ENCODE measurements around the gene SPECC1L.

The SPECC1L gene

DNA sequence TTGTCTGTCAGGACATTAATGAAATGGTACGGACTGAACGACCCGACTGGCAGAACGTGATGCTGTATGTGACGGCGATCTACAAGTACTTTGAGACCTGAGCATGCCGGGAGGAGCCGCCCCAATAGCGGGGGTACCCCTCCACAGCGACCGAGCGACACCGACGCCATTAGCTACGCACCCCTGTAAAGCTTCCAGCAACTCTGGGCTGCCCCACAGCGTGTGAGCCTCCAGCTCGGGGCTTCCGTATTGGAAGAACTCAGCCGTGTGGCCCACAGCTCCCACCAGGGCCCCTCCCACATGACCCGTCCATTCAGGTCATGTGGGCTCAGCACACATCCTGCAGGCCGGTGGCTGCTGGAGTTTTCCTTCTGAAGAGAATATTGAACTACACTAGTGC lies 143.9 kb downstream of the SPECC1L start:
- DNase-seq (ENCODE audit: low read depth): no peak

DNA sequence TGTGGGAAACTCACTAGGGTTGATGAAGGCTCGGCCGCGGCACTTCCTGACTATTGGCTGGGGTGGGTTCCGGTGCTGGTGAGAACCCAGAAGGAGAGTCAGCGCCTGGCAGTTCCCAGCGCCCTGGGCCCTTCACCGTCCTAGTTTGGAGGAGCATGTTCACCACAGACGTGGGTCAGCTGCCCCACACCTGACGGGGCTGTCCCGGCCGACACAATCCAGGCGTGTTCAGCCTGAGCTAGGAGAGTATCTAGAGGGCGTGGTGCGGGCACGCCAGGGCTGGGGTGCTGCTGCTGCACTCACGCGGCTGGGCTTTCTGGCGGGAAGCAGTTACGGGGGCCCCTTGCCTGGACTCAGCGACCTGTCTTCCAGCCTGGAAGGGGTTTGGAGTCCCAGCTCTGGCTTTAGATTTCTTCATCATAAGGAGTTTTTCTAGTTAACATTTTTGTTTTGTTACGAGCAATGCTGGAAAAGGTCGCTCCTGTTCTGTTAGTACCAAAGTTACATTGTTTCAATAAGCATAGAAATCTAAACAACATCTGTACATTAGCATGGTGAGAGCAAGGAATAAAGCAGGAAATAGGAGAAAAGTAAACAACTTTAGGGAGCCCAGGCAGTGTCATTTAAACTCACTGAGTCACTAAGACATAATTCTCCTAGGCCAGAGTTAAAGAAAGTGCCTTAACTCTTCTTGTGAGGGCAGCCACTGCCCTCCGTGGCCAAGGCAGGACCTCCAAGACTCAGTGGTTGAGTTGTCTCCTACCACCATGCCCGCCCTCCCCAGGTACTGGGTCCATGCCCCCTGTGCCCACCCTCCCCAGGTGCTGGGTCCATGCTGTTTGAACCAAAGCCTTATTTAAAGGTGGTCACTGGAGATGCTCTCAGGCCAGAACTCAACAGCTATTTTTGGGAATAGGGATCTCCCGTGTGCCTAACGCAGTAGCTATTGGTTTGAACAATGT lies 144.6 kb downstream of the SPECC1L start:
- DNase-seq (ENCODE audit: low read depth): no peak

DNA sequence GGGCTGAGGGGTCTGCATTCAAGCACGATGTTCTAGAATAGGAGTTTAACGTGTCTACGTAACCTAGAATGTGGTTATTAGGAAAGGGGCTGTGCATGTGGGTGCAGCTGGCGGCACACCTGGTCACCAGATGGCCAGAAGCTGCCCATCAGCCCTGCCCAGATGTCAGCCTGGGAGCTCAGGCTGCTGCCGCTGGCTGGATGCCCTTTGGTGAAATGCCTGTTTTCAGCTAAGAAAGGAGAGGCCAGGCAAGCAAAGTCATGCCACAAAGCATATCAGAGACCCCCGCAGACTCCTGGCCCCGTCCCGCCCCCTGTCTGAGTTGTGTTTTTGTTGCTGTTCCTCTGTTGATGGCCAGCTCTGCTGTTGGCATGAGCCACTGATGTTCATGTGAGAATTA lies 145.5 kb downstream of the SPECC1L start:
- no peak for DNase-seq (ENCODE audit: low read depth)

DNA sequence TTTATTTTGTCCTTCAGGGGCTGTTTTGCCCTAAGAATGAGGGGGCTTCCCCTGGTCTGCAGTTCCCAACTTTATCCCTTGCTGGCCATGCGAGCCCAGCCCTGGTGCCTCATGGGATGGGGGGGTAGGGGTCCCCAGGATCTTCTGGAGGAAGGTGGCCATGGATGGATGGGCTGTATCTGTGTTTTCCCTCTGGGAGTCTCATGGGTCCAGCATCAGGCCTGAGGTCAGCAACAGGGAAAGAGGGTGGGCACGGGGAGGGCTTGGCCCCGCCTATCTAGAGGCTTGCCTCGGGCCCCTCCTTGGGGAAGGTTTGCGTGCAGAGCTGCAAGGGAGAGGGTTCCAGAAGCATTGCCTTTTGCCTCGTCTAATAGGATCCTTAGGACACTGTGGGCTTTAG lies 146.0 kb downstream of the SPECC1L start:
- DNase-seq (ENCODE audit: low read depth): no peak

DNA sequence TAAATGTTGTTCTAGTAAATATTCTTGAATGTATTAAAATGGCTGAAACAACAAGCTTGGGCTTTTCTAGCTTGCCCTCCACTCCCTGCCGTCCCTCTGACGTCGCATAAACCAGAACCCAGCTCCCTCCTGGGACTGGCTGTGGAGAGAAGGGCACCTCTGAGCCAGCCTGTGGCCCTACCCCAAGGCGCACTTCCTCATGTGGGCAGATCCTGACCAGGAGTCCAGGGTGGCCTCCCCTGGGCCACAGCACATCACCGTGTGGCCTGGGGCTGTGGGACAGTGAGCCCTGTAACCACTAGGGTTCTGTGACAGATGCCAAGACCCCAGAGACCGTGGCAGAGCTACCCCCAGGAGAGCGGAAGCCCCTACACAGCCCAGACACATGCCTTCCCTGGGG lies 146.6 kb downstream of the SPECC1L start:
- no peak for DNase-seq (ENCODE audit: low read depth)

DNA sequence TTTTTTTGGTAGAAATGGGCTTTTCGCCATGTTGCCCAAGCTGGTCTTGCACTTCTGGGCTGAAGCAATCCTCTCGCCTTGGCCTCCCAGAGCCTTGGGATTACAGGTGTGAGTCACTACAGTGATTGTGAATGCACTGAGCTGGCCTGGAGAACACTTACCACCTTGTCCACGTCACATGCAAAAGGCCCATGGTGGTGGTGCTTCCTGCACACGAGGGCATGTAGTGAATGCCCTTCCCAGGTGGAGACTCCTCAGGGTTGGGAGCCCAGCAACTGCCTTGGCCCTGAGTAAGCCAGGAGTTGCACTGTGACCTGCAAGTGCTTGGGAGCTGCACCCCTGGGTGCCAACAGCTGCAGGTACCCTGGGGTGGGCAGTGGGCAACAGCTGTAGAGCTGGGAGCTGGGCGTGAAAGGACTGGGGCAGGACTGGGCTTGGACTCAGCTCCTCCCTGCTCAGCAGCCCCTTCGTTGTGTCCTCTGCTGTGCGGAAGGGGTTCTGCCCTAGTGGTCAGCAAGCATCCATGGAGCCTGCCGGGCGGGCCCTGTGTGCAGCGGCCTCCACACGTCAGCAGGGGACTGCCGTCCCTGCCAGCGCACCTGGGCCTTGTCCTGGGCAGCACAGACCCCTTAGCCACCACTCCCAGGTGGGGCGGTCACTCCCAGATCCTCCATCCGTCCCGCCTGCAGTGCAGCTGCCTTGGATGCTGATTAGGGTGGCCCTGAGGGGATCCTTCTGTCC lies 147.4 kb downstream of the SPECC1L start:
- no peak for DNase-seq (ENCODE audit: low read depth)

DNA sequence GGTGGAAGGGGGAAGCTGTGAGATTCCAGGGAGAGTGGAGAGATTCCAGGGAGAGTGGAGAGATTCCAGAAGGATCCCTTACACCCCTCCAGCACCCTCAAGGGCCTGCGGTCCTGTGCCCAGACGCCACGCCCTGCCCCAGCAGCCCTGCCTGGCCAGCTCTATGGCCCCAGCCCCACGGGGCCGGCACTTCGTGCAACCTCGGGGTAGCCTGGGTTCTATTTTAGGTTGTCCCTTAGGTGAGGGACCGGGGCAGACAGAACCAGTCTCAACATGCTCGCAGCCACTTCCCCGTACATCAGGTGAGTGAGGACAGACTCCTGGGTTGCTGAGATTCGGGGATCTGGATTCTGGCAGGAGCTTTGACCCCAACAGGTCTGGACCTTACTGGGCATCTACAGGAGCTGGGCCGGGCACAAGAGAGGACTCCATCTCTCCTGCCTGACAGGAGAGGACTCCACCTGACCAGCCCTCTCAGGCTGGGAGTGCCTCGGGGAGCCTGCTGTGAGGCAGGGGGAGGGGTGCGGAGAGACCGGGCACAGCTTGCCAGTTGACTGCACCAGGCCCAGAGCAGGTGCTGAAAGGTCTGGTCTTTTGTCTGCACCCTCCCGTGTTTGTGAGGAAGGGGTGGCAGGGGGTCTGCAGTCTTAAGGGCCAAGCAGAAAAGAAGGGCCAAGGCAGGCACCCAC lies 148.3 kb downstream of the SPECC1L start:
- no peak for DNase-seq (ENCODE audit: low read depth)

DNA sequence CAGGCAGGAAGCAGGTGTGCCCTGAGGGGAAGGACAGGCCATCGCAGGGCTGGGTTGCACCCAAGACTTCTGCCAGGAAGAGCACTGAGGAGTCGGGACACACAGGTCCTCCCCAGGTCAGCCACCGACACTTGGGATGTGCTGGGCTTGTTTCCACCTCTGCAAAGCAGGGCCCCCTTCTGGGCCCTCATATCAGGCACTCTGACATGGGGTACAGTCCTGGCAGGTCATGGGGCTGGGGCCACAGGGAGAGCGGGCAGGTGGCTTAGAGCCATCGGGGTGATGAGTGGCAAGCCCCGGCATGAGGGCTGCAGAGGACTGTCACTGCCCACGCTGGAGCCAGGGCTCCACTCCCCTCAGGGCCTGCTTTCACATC lies 148.8 kb downstream of the SPECC1L start:
- DNase-seq (ENCODE audit: low read depth): no peak

DNA sequence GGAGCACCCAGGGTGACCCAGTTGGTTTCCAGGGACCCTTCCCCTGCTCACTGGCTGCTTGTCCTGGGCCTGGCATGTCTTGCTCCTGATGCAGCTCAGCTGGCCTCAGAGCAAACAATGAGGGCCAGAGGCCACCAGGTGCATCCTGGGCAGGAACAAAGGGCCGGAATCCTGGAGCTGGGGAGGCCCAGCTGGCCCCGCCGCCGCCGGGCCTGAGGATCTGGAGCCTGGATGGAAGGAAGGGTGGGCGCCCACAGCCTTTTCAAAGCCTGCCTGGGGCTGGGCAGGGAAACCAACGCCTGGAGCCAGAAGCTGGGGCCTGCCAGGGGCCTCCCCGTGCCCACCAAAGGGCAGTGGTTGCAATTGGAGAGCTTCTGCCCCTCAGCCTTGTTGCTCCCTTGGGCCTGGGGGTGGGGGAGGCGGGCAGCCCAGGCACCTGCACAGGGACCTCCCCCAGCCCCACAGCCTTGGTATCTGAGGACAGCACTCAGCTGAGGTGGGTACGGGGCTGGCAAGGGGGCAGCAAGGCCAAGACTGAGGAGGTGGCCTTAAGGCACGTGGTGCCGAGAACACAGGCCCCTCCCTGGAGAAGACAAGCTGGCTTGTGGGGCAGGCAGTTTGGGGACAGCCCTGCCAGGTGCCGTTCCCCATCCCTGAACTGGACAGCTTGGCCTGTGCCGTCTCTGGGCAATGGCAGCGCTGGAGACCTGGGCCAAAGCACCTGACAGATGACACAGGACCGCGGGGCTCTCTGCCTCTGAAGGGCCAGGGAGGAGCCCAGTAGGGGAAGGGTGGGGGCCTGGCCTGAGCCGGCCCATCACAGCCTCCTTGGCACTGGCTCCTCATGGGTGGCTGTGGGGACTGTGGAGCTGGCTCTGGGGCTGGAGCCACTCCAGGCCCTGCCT lies 149.7 kb downstream of the SPECC1L start:
- no peak for DNase-seq (ENCODE audit: low read depth)

DNA sequence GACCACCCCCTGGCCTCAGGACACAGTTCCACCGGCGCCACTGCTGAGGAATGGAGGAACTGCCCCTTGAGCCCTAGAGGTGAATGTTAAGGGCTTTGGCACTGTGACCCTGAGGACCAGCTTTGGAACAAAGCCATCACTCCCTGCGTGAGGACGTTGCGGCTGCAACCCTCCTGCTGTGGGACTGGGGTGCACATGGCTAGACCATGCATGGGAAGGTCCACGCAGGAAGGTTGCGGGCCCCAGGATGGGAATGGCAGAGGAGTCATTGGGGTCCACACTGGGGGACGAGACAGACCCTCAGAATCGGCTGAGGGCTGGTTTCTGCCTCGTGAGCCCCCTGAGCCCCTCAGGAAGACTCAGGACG lies 150.3 kb downstream of the SPECC1L start:
- DNase-seq (ENCODE audit: low read depth): no peak

DNA sequence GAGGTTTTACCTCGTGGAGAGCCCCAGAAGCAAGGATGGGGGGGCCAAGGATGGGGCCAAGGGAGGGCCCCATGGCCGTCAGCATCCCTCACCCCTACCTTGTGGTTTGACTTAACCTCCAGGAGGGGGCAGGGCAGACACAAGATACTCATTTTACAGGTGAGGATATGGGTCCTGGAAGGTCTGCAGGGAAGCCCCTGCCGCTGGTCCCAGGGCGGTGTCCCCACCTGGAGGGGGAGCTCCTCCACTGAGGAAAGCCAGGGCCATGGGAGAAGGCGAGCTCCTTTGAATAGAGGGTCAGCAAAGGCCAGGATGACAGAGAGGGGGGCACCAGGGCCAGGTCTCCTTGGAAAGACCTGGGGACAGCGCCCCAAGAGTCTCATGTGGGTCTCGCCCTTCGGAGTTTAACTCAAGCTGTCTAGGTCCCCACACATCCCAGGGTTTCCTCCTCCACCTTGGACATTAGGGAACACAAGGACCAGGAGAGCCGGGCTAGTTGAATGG lies 150.8 kb downstream of the SPECC1L start:
- no peak for DNase-seq (ENCODE audit: low read depth)

DNA sequence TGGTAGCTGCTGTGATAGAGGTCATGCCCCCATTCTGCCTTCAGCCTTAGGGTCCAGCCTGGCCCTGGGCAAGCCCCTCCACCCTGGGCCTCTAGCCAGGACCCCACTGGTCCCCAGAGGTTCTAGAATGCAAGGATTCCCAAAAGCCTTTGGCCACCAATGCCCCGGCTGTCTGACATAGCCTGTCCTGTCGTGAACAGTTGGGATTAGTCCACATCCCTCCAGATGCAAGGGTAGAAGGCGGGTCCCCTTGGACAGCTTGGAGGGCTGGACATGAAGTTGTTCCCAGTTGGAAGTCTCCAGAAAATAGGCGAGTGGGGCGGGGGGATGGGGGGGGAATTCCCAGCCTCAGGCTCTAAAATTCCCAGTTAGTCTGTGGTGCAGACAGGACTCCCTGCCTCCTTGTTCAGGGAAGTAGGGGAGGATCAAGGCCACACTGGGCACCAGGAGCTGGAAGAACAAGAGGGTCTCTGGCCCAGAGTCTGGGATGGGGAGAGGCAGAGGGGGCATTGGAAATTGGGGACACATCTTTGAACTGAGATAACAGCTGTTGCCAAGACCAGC lies 151.6 kb downstream of the SPECC1L start:
- DNase-seq (ENCODE audit: low read depth): peak; percentile 43

DNA sequence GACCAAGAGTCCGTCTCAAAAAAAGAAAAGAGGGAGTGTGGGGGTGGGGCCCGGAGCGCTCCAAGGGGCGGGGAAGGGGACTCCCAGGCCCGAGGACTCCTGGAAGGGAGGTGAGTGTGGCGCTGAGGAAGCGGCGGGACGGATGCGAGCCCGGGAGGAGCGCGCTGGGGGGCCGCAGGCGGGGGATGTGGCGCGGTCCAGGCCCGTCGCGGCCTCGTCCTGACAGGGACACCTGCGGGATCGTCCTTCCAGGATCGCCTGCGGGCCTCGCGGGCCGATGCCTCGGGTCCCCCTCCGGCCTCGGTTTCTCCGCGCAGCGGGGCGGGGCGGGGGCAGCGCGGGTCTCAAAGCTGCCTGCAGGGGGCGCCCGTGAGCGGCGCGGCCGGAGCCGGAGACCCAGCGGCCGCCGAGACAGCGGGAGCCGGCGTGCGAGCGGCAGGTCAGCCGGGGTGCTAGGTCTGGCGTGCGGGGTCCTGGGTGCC lies 152.9 kb downstream of the SPECC1L start:
- DNase-seq (ENCODE audit: low read depth): peak; percentile 51

DNA sequence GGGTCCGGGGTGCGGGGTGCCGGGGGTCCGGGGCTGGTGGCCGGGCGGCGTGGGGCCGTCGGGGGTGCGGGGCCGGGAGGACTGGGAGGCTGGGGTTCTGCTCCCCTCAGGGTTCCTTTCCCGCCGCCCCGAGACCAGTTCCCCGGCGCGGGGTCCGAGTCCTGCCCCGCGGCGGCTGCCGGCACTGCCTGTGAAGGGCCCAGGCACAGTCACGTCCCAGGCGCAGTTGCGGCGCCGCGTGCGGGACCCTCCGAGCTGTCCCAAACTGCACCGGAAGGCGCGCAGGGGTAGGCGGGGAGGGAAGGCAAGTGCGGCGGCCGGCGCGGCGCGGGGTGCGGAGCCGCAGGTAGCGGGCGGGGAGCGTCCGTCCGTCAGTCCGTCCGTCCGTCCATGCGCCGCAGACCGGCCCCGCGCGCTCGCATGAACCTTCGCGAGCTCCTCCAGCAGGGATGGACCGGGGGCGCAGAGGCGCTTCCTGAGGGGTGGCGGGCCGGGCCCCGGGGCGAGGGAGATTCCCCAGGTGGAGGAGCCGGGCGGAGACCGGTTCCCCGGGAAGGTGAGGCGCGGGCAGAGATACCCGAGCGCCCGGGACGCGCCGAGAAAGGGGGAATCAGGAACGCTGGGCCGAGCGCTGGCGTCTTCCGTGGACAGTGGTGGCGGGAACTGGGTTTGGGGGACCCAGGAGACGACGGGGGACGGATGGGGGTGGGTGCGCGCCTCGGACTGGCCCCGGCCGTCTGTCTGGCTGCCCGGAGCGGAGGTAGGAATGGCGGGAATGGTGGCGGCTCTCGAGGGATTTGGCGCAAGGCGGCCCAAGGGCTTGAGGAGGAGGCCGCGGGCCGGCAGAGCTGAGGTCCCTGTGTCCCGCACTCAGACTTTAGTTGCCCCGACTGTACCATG lies 153.6 kb downstream of the SPECC1L start:
- DNase-seq (ENCODE audit: low read depth): no peak

DNA sequence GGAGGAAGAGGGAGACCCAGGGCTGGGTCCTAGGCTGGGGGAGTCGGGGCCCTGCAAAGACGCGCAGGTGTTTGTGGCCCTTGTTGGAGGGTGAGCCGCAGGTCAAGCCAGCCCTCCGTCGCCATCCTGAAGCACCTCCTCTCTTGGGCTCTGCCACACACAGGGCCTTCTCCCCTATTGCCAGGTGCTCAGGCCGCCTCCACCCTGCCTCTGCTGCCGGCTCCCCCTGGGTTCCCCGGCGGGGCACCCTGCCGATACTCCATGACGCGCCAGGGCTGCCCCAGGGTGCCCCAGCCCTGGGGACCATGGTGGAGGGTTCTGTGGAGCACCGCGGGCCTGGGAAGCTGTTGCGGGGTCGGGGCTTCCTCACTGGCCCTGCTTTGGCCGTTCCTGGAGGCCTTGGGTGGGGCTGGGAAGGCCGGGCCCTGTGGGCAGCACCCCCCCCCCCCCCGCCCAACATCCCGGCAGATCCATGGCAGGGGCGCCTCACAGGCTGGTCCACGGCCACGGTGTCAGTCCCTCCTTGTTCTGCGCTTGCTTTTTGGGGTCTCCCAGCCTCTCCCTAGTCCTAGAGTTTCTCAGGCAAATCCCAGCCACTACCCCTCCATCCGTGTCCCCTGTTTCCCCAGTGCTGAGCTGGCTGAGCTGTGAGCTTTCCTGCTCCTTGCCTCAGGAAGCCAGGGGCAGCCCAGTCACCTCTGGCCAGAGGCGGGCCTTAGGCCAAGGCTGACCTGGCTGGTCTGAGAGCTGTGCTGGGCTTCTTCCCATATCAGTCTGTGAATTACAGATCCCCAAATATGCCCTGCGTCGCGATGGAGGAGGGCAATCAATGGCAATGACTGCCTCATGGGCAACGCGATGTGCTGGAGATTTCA lies 154.5 kb downstream of the SPECC1L start:
- no peak for DNase-seq (ENCODE audit: low read depth)

DNA sequence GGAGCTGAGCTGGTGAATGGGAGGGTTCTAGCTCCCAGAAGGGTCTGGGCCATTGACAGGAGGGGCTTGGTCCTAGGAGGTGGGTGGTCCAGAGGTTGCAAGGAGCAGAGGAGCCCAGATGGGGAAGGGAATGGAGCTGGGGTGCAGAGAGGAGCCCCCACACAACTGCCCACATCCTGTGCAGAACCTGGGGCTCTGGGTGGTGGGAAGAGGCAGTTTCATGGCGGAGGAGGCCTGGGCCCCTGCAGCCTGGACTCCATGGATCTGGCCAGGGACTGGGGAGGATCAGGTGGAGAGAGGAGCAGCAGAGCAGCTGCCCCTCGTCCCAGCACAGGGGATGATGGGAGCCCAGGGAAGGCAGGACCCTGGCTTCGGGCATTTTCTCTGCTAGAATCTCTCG lies 155.8 kb downstream of the SPECC1L start:
- DNase-seq (ENCODE audit: low read depth): no peak

DNA sequence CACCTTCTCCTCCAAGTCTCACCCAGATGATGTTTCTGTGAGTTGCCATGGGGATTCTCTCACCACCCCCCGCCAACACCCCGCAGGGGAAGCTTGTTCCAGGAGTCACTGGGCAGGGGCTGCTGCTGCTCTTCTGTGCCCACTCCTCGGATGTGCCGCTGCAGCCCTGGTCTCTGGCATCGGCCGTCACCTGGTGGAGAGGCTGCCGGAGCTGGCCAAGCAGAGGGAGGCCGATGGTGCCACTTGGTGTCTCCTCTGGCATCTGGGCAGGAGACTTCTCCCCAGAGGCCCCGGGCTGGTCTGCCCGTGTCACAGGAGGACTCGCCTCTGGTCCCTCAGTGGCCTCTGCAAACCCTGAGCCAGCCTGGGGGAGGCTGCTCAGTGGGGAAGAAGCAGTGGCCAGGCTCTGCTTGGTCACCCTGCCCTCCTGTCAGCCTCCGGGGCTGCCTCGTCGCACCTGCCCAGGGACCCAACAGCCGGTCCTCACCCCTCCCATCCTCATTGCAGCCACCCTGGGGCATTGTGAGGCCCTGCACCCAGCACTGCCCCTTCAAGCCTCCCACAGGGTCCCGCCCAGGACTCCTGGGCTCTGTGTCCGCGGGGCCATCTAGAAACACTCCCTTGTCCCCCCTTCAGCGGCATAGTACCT lies 156.3 kb downstream of the SPECC1L start:
- DNase-seq (ENCODE audit: low read depth): no peak

DNA sequence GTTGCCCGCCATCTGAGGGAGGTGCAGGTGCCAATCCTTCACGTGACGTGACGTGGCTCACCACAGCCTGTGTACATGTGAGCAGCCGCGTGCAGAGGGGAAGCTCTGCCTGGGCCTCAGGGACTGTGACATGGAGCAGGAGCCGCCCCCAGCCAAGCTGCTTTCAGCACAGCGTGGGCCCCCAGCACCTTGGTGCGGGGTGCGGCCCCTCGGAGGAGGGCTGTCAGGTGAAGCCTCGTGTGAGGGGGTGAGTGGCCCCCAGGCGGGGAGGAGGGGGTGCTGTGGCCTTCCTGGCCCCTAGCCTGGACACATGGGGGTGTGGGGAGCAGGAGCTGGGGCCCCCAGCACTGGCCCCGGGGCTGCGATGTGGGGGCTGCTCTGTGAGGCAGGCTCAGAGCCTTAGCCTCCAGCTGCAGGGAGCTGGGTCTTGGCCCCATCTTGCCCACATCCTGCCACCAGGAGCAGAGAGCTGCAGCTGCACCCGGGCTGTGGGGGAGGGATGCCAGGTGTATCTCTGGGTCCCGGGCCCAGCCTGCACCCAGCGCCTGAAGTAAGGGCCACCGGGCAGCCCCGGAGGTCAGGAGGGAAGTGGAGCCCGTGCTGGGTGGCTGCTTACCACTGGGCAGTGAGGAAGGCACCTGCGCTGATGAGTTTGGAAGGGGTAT lies 157.0 kb downstream of the SPECC1L start, which contains the start of gene ADORA2A:
ADORA2A (plus strand) TSS at position 100 of the 665 bp plus-strand sequence. CDS start 5,806 bp downstream, outside the sequence.
- no peak for DNase-seq (ENCODE audit: low read depth)
